HG03095 (cell line): ENCODE data around the gene ZNF280A.

Experiments used
- ATAC-seq: cut with Tn5 transposase; IDR thresholded peaks from one replicate; pipeline ENCODE4 v1.9.1; 2021; ENCODE audit warnings: moderate library complexity; ENCODE audit not compliant: unreplicated experiment

ZNF280A gene

GRCh38 chr22:22520020-22520656, at the start of gene ZNF280A:
ZNF280A (minus strand) TSS chr22:22520270; CDS start chr22:22515630, 4,640 bp downstream.
- no peak for ATAC-seq

- ATAC-seq: no peak
These were observed 49.1 kb upstream of the ZNF280A start for GRCh38 chr22:22569218-22569617.

- ATAC-seq: no peak
These were observed 45.9 kb upstream of the ZNF280A start for GRCh38 chr22:22565981-22566380.

GRCh38 chr22:22558972-22559603, 39.0 kb upstream of the ZNF280A start, which contains the start of gene PRAME:
PRAME (minus strand) TSS chr22:22559265; CDS start chr22:22556832, 2,433 bp downstream.
- ATAC-seq: no peak

GRCh38 chr22:22558071-22558971, 38.3 kb upstream of the ZNF280A start:
- no peak for ATAC-seq

- no peak for ATAC-seq
These were observed 37.2 kb upstream of the ZNF280A start for GRCh38 chr22:22556995-22557925.

- no peak for ATAC-seq
These were observed 36.5 kb upstream of the ZNF280A start for GRCh38 chr22:22556578-22556977.

- ATAC-seq: no peak
These were observed 35.5 kb upstream of the ZNF280A start for GRCh38 chr22:22555596-22555995.

- no peak for ATAC-seq
These were observed 34.7 kb upstream of the ZNF280A start for GRCh38 chr22:22554587-22555284.

- no peak for ATAC-seq
These were observed 33.9 kb upstream of the ZNF280A start for GRCh38 chr22:22553735-22554586.

- ATAC-seq: no peak
These were observed 33.1 kb upstream of the ZNF280A start for GRCh38 chr22:22553141-22553540.

GRCh38 chr22:22552630-22553029, 32.6 kb upstream of the ZNF280A start:
- no peak for ATAC-seq

- no peak for ATAC-seq
These were observed 30.8 kb upstream of the ZNF280A start for GRCh38 chr22:22550789-22551434.

GRCh38 chr22:22548910-22549309, 28.8 kb upstream of the ZNF280A start:
- no peak for ATAC-seq

- ATAC-seq: no peak
These were observed 28.2 kb upstream of the ZNF280A start for GRCh38 chr22:22548317-22548716.

GRCh38 chr22:22547692-22548300, 27.7 kb upstream of the ZNF280A start:
- no peak for ATAC-seq

GRCh38 chr22:22547226-22547625, 27.2 kb upstream of the ZNF280A start:
- ATAC-seq: no peak

- no peak for ATAC-seq
These were observed 26.4 kb upstream of the ZNF280A start for GRCh38 chr22:22546490-22546889.
